Eye (tissue), 1 donor: ENCODE data around the gene SEMA6A.

Experiments
- DNase-seq: peaks from one replicate; pipeline ENCODE4 v3.0.0-alpha.2; 2015

Gene SEMA6A

GRCh38 chr5:116396476-116397099, 178.0 kb downstream of the SEMA6A start:
- no peak for DNase-seq

- no peak for DNase-seq
Measured at GRCh38 chr5:116395631-116396203, 178.9 kb downstream of the SEMA6A start.

GRCh38 chr5:116395226-116395625, 179.4 kb downstream of the SEMA6A start:
- peak; percentile 75 for DNase-seq

- DNase-seq: no peak
Measured at GRCh38 chr5:116394186-116394867, 180.3 kb downstream of the SEMA6A start.
